ENCODE data around the gene RNF31.

The RNF31 gene

GRCh38 chr14:24137529-24138395 lies 9.5 kb upstream of the RNF31 start:
- Mint-ChIP-seq H3K27me3 (ENCODE audit: low read depth, poor library complexity) (peaks cover 18% of the 10 kb centered on the region), H3K4me1 (peaks cover 57% of the 10 kb centered on the region), H3K36me3 (ENCODE audit: low read depth) (peaks cover 25% of the 10 kb centered on the region), H3K9me3 (no peaks in the 10 kb centered on the region), H3K27ac (no peak overlapping the region), H3K4me3 (peak overlapping the region; percentile 83)
- DNase-seq, result no peak
- TF ChIP-seq, protein P1, sequence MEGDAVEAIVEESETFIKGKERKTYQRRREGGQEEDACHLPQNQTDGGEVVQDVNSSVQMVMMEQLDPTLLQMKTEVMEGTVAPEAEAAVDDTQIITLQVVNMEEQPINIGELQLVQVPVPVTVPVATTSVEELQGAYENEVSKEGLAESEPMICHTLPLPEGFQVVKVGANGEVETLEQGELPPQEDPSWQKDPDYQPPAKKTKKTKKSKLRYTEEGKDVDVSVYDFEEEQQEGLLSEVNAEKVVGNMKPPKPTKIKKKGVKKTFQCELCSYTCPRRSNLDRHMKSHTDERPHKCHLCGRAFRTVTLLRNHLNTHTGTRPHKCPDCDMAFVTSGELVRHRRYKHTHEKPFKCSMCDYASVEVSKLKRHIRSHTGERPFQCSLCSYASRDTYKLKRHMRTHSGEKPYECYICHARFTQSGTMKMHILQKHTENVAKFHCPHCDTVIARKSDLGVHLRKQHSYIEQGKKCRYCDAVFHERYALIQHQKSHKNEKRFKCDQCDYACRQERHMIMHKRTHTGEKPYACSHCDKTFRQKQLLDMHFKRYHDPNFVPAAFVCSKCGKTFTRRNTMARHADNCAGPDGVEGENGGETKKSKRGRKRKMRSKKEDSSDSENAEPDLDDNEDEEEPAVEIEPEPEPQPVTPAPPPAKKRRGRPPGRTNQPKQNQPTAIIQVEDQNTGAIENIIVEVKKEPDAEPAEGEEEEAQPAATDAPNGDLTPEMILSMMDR (IDR thresholded peaks at IDR 0.05), result no peak

GRCh38 chr14:24138396-24139271 lies 8.7 kb upstream of the RNF31 start:
- Mint-ChIP-seq H3K27ac (no peak overlapping the region), H3K4me3 (peak overlapping the region; percentile 95), H3K27me3 (ENCODE audit: low read depth, poor library complexity) (peaks cover 18% of the 10 kb centered on the region), H3K4me1 (peaks cover 55% of the 10 kb centered on the region), H3K9me3 (no peaks in the 10 kb centered on the region), H3K36me3 (ENCODE audit: low read depth) (peaks cover 25% of the 10 kb centered on the region)
- DNase-seq, result no peak
- TF ChIP-seq, protein P1 (IDR thresholded peaks at IDR 0.05), result no peak

- Mint-ChIP-seq H3K27ac (no peak overlapping the region), H3K36me3 (ENCODE audit: low read depth) (peaks cover 30% of the 10 kb centered on the region), H3K27me3 (ENCODE audit: low read depth, poor library complexity) (peaks cover 18% of the 10 kb centered on the region), H3K4me3 (peak overlapping the region; percentile 95), H3K9me3 (no peaks in the 10 kb centered on the region), H3K4me1 (peaks cover 58% of the 10 kb centered on the region)
- no peak for DNase-seq
- TF ChIP-seq, protein P1 (IDR thresholded peaks at IDR 0.05), result no peak
Measured at GRCh38 chr14:24139272-24139934, 7.9 kb upstream of the RNF31 start.

- peaks cover 69% of the 10 kb centered on the region for H3K4me1 Mint-ChIP-seq
- H3K27me3 Mint-ChIP-seq (ENCODE audit: low read depth, poor library complexity), result peaks cover 9% of the 10 kb centered on the region
Measured at GRCh38 chr14:24141097-24141880, 6.0 kb upstream of the RNF31 start, which contains the start of gene EMC9. TSS of gene EMC9 (minus strand) at chr14:24141591. CDS start at chr14:24141304, 287 bp downstream.

More at GRCh38 chr14:24141097-24141880, 6.0 kb upstream of the RNF31 start, which contains the start of gene EMC9:
- peaks cover 33% of the 10 kb centered on the region for H3K36me3 Mint-ChIP-seq (ENCODE audit: low read depth)
- DNase-seq, result peak; percentile 99
- peak within 1 kb of the TSS; percentile 88 for H3K27ac Mint-ChIP-seq
- TF ChIP-seq, protein P1 (IDR thresholded peaks at IDR 0.05), result no peak
- no peaks in the 10 kb centered on the region for H3K9me3 Mint-ChIP-seq
- peak within 1 kb of the TSS; percentile 95 for H3K4me3 Mint-ChIP-seq
